DND-41 (cell line): Measurements from ENCODE around the gene EXOC3.

Source experiments
- ATAC-seq: fragments of 200-7000 bp; cut with Tn5 transposase; 3 replicates; pipeline ENCODE4 v1.9.1; 2021; ENCODE audit warnings: low read depth; ENCODE audit not compliant: insufficient read depth
- DNase-seq: peaks from one replicate; pipeline ENCODE4 v3.0.0-alpha.2; 2020
- H2AFZ ChIP-seq: 2 replicates; pipeline ENCODE4 v1.6.0; 2012; ENCODE audit warnings: low read depth, low read length
- H3K27ac ChIP-seq: 2 replicates; pipeline ENCODE4 v1.5.1; 2012; ENCODE audit warnings: low read length, inconsistent platforms
- H3K27me3 ChIP-seq: fragments of 200-600 bp; sonication (generic); 2 replicates; pipeline ENCODE4 v1.6.0; 2012; ENCODE audit warnings: low read length, mild to moderate bottlenecking, inconsistent platforms; ENCODE audit not compliant: insufficient read depth, poor library complexity
- H3K36me3 ChIP-seq: 2 replicates; pipeline ENCODE4 v1.5.1; 2012; ENCODE audit warnings: low read length, inconsistent platforms; ENCODE audit not compliant: insufficient read depth
- H3K4me1 ChIP-seq: 2 replicates; pipeline ENCODE4 v1.5.1; 2012; ENCODE audit warnings: mild to moderate bottlenecking, low read length; ENCODE audit not compliant: insufficient read depth
- H3K4me2 ChIP-seq: 2 replicates; pipeline ENCODE4 v1.6.0; 2012; ENCODE audit warnings: mild to moderate bottlenecking, moderate library complexity, low read length, inconsistent platforms; ENCODE audit not compliant: insufficient read depth
- H3K4me3 ChIP-seq, 2 experiments: fragments of 200-600 bp in 1 of 2; shearing (Covaris generic) in 1 of 2; 2 replicates each; pipeline ENCODE4 v1.5.1; 2012 to 2016; ENCODE audit warnings: inconsistent platforms in 2 of 2, low read length in 2 of 2, mild to moderate bottlenecking in 2 of 2, low read depth in 1 of 2, moderate library complexity in 1 of 2
- H3K79me2 ChIP-seq: 2 replicates; pipeline ENCODE4 v1.6.0; 2012; ENCODE audit warnings: low read length, inconsistent platforms; ENCODE audit not compliant: insufficient read depth
- H3K9ac ChIP-seq: 2 replicates; pipeline ENCODE4 v1.6.0; 2012; ENCODE audit warnings: low read depth, mild to moderate bottlenecking, inconsistent platforms, low read length, moderate library complexity
- H3K9me3 ChIP-seq: 2 replicates; pipeline ENCODE4 v1.5.1; 2012; ENCODE audit warnings: low read length, moderate library complexity, mild to moderate bottlenecking, inconsistent platforms; ENCODE audit not compliant: insufficient read depth, severe bottlenecking
- H4K20me1 ChIP-seq: 2 replicates; pipeline ENCODE4 v1.6.0; 2012; ENCODE audit warnings: low read length; ENCODE audit not compliant: insufficient read depth
- EZH2 ChIP-seq: IDR thresholded peaks from 3 replicates; pipeline ENCODE4 v1.6.1; 2012; ENCODE audit warnings: borderline replicate concordance, low read depth, mild to moderate bottlenecking, moderate library complexity, low read length, inconsistent platforms; ENCODE audit not compliant: severe bottlenecking
- TF ChIP-seq, protein P1 (sequence below): IDR thresholded peaks from 2 replicates; pipeline ENCODE4 v1.5.1; 2012; ENCODE audit warnings: borderline replicate concordance, low read length, moderate library complexity, mild to moderate bottlenecking; ENCODE audit not compliant: poor library complexity, severe bottlenecking; ENCODE audit errors: extremely low read depth

The EXOC3 gene

GRCh38 chr5:442335-443238 lies at the start of gene EXOC3:
TSS of gene EXOC3 (plus strand) at chr5:443176. CDS start at chr5:446206, 3,030 bp downstream.
- peaks cover 24% of the 10 kb centered on the region for H3K36me3 ChIP-seq
- peaks cover 45% of the 10 kb centered on the region for H3K79me2 ChIP-seq
- H3K4me1 ChIP-seq = peaks cover 34% of the 10 kb centered on the region
- DNase-seq (peak; percentile 77), ATAC-seq (peak; percentile 89)
- peak within 1 kb of the TSS; percentile 79 for H3K9ac ChIP-seq
- H3K27ac ChIP-seq = peak within 1 kb of the TSS; percentile 83
- H3K4me2 ChIP-seq = peak within 1 kb of the TSS; percentile 97
- H3K4me3 ChIP-seq = peak within 1 kb of the TSS; percentile 64 to 100
- no peaks in the 10 kb centered on the region for H3K27me3 ChIP-seq
- peak within 1 kb of the TSS; percentile 90 for H2AFZ ChIP-seq
- no peaks in the 10 kb centered on the region for H3K9me3 ChIP-seq
- no peak for TF ChIP-seq EZH2
- TF ChIP-seq, protein P1, sequence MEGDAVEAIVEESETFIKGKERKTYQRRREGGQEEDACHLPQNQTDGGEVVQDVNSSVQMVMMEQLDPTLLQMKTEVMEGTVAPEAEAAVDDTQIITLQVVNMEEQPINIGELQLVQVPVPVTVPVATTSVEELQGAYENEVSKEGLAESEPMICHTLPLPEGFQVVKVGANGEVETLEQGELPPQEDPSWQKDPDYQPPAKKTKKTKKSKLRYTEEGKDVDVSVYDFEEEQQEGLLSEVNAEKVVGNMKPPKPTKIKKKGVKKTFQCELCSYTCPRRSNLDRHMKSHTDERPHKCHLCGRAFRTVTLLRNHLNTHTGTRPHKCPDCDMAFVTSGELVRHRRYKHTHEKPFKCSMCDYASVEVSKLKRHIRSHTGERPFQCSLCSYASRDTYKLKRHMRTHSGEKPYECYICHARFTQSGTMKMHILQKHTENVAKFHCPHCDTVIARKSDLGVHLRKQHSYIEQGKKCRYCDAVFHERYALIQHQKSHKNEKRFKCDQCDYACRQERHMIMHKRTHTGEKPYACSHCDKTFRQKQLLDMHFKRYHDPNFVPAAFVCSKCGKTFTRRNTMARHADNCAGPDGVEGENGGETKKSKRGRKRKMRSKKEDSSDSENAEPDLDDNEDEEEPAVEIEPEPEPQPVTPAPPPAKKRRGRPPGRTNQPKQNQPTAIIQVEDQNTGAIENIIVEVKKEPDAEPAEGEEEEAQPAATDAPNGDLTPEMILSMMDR = peak; percentile 3
- peaks cover 14% of the 10 kb centered on the region for H4K20me1 ChIP-seq

GRCh38 chr5:393846-394275 lies 49.1 kb upstream of the EXOC3 start:
- TF ChIP-seq, protein P1 = no peak
- TF ChIP-seq EZH2 = no peak
- Histone ChIP-seq H3K4me2 (peak overlapping the region; percentile 69), H3K4me1 (peaks cover 41% of the 10 kb centered on the region), H3K9ac (peak overlapping the region; percentile 64), H4K20me1 (no peaks in the 10 kb centered on the region), H3K27ac (peak overlapping the region; percentile 94), H3K9me3 (no peaks in the 10 kb centered on the region), H3K4me3 (peak overlapping the region in 1 of 2 experiments; percentile 50; a peak in 1 of 4 replicates), H2AFZ (0 out of 2 replicates have a peak overlapping the region, but pooled peaks have one; percentile 8), H3K79me2 (peaks cover 16% of the 10 kb centered on the region), H3K36me3 (no peaks in the 10 kb centered on the region), H3K27me3 (no peaks in the 10 kb centered on the region)
- ATAC-seq = no peak
- peak; percentile 33 for DNase-seq

DNA sequence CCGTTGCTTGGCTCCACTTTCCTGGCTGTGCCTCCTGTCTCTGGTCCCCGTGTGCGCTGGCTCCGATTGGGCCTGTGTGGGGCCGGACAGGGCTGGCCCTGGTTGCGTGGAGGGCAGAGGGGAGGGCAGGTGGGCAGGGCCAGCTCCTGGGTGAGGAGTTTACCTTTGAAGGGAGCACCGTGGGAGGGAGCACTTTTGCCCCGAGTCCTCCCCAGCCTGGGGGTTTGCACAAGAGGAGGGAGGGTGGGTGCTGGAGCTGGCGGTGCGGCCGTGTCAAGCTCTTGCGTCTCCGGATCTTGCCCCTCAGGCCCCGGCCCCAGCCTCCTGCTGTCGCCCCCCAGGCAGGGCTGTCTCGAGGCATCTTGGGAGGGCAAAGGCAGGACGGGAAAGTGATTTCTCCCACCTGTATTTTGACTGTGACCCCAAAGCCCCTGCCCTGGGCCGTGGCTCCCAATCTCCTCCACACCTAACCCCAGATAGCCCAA lies 48.3 kb upstream of the EXOC3 start:
- Histone ChIP-seq H3K9ac (peak overlapping the region; percentile 64), H3K9me3 (no peaks in the 10 kb centered on the region), H2AFZ (no peak overlapping the region), H3K36me3 (no peaks in the 10 kb centered on the region), H3K79me2 (peaks cover 16% of the 10 kb centered on the region), H3K4me1 (peaks cover 41% of the 10 kb centered on the region), H3K4me2 (peak overlapping the region; percentile 52), H3K27me3 (no peaks in the 10 kb centered on the region), H3K27ac (peak overlapping the region; percentile 83), H4K20me1 (no peaks in the 10 kb centered on the region), H3K4me3 (peak overlapping the region in 1 of 2 experiments; percentile 9; a peak in 1 of 4 replicates)
- TF ChIP-seq, protein P1 = no peak
- no peak for TF ChIP-seq EZH2
- no peak for DNase-seq
- ATAC-seq = no peak
